Endothelial cell of hepatic sinusoid (primary cell): ENCODE results near the gene CCER1.
"Not testable (repeated sequence)": the region's sequence is repeated elsewhere in the genome, so short reads cannot be mapped to it uniquely, and the experiment has no call there.

ENCODE experiments used
- in situ Hi-C: cut with HindIII; loops from 2 replicates; pipeline ENCODE4 v1.10.0; 2017; ENCODE audit warnings: low sequenced_read_pairs

The CCER1 gene, protein sequence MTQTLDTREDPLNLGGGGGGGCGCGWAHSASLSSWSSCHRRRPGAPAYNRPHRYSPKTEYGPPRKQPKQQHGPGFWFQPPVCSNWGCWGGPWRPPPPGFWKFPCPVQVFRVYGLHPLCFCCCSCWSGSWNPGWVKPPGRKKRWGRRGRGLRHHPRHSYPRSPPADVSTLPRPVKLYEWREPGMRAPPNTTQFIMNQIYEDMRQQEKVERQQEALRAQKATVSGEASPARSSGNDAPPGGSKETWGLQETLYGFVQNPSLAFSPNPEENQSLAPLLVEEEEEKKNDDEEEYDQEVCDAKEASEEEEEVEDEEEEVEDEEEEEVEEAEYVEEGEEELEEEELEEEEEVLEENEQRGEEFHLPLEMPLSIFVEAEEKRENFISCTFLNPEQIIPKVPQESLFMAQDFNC

DNA sequence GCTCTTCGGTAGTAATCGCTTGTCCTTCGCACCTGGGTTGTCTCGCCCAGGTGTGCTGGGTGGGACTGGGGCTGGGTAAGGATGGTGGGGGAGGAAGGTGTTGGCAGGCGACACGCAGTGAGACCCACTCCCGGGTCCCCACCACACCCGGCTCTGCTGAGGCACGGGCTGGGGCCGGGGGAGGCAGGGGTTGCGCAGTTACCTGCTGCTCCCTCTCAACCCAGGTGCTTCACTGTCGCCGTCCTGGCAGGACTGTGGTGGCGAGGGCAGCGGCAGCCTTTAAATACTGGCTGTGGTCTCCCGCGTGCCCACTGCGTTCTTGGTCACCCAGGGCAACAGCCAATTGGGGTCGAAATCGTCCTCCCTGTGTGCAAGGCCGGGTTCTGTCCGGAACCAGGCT is at the start of gene CCER1:
CCER1 (minus strand) TSS at position 256 of the 400 bp plus-strand sequence. CDS start 434 bp downstream, outside the sequence.
- in situ Hi-C loops = no loop called here

DNA sequence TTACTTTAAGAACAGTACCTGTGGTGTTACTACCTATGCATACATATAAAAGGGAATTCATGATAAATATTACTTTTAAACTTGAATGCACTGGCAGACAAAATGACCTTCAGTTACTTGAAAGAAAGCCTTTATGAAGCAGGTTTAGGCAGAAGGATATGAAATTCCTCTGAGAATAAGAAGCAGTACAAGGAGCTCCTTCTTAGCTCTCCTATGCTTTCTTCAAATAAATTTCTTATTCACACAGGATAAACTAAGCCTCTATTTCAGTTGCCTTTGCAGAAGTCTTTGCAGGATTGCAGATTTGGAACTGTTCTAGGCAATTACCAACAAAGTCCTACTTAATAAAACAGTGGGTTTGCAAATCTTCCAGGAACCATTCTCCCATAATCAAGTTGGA is 48.8 kb upstream of the CCER1 start:
- in situ Hi-C loops = no loop called here

DNA sequence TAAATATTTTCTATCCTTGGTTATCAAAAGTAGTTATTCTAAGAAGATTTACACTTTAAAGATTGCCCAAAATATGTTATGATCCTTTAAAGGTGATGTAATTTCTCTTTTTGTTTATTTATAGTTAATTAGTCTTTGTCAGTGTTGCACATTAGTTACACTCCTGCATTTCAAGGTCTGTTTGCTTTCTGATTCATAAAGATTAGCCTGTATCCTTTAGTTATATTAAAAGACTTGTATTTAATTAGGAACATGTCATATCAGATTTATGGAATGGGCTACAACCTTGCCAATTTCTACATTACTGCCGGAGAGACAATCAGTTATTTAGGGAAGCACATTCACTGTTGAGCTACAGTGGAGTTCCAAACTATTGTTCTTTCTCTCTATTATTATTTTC is 46.3 kb upstream of the CCER1 start:
- in situ Hi-C loops = no loop called here

DNA sequence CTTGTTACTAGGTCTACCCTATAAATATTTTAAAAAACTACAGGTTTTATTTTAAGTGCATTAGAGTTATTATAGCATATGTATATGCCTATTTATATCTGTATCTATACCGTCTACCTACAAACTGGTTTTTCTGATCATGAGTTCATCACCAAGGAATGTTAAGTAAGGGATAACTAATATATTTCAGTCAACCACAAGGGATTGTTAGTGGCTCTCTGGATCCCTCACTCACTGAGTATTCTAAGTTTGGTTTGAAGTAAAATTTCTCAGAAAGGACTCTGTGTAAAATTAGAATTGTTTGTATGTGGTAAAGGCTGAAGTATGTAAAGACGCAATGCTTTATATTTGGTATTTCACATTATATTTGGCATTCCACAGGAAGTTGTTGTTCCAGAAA is 45.0 kb upstream of the CCER1 start:
- in situ Hi-C loops = no loop called here

DNA sequence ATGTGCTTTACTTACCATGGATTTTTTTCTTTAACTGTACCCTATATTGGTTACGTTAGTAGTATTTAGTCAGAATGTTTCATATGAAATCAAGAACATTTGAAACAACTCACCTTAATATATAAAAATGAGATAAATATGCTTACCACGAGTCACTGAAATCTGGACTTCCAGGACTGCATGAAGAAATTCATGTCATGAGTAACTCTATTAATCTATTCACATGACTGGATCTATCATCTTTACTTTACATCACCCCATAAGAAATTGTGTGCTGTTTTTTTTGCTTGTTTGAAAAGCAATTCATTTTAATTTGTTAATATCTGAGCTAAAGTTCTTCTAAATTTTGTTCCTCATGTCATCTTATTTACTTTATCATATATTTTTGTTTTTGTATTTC is 44.6 kb upstream of the CCER1 start:
- in situ Hi-C loops = no loop called here

DNA sequence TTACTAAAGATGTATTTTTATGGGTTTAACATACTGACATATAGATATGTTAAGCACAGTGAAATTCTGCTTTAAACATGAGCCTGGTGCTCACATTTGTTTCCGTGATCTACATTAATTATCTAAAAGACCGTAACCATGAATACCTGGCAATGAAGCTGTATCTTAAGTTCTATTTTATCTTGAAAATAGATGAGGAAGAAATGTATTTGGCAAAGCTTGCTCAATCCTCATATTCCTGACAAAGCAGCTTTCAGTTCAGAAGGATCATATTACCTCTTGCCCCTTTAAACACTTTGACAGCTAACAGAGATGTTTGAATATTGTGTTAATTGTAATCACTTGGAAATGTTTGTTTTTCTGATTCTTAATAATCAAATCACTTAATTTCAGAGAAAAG is 40.0 kb upstream of the CCER1 start:
- in situ Hi-C loops = no loop called here

DNA sequence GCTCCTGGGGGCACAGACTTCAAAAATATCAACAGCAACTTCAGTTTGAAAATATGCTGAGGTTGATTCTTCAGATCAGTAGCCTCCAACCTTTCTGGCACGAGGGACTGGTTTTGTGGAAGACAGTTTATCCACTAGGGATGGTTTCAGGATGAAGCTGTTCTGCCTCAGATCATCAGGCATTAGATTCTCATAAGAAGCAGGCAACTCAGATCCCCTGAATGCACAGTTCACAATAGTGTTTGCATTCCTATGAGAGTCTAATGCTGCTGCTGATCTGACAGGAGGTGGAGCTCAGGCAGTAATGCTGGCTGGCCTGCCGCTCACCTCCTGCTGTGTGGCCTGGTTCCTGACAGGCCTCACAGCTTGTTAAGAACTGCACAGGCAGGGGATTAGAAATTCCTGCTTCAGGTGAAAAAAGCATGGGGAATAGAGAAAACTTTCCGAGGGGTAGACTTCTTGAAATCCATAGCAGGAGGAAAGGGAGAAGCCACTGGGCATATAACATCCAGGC is 37.0 kb upstream of the CCER1 start:
- in situ Hi-C loops = no loop called here

DNA sequence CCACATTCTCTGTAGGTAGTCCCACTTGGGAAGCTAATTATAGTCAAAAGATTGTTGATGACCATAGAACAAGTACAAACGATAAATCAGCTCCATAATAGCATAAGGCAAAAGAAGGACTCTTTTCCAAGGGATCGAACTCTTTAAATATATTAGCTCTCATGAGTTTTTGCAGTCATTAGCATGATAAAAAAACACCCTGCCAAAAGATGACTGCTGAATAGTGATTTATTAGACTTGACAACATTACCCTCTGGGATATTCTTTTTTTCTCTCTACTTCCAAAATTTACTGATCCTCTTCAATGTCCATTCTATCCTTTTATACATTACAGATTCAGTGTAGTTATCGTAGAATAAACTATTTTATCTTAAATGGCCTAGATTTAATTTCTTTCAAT is 35.6 kb upstream of the CCER1 start:
- in situ Hi-C loops = no loop called here

DNA sequence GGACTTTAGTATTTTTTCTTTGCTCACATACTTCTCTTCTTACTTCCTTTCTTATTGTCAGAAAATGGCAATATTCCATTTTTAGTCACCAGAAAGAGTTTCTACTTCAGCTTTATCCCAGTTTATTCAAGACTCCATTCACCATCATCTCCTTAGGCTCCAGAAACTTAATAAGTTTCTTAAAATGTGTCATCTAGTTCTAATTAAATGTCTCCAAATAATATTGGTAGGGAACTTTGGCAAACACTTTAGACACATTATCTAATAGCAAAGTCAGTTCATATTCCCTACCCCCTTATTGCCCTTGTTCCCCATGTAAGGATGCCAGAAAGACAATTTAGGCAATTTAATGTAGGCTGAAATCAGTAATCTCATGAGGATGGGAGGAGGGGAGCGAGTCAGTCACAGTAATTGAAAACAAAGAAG is 34.7 kb upstream of the CCER1 start:
- in situ Hi-C loops = no loop called here

DNA sequence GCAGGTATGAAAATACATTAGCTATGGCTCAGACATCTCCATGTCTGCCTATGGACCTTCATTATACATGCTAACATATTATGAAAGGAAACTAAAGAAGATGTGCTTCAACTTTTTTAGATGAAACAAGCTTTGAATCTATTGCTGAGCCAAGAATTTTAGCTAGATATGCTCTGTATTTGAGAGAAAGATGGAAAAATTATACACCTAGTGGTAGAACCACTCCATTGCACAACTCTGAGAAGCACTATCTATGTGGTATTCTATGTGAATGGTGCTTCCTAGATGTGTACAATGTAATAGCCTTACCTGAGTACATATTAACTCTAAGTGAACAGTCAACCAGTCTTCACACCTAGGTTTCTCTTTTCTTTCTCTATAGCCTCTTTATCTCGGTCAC is 32.5 kb upstream of the CCER1 start:
- in situ Hi-C loops = no loop called here

DNA sequence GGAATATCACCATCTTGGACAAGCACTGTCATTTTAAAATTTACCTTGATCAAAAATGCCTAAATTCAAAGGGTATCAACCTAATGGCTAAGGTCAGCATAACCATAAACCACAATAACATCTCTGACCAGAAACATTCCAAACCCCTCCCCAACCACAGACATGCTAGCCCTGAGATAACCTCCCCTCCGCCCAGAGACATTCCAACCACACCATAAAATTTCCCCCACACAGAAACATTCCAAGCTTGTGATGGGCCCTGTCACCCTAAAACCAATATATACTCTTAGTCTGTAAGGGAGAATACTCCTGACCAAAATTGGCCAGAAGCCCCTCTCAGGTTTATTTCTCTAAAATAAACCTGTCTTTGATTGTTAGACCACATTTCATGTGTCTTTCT is 32.1 kb upstream of the CCER1 start:
- in situ Hi-C loops = no loop called here

DNA sequence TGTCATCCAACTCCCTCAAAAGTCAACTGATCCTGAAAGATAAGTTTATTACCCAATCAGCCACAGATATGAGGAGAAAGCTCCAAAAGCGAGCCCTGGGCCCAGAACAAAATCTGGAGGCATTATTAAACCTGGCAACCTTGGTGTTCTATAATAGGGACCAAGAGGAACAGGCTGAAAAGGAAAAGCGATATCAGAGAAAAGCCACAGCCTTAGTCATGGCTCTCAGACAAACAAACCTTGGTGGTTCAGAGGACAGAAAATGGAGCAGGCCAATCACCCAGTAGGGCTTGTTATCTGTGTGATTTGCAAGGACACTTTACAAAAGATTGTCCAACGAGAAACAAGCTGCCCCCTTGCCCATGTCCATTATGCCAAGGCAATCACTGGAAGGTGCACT is 30.4 kb upstream of the CCER1 start:
- in situ Hi-C loops = not testable (repeated sequence)

DNA sequence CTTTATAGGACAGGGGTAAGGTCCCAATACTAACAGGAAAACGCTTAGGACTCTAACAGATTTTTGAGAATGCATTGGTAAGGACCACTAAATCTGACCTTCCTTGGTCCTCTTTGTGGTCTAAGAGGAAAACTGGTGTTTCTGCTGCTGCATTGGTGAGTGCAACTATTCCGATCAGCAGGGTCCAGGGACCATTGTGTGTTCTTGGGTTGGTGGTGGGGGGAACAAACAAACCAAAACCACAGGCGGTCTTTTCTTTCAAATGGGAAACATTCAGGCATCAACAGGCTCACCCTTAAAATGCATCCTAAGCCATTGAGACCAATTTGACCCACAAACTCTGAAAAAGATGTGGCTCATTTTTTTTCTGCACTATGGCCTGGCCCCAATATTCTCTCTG is 29.1 kb upstream of the CCER1 start:
- in situ Hi-C loops = no loop called here

DNA sequence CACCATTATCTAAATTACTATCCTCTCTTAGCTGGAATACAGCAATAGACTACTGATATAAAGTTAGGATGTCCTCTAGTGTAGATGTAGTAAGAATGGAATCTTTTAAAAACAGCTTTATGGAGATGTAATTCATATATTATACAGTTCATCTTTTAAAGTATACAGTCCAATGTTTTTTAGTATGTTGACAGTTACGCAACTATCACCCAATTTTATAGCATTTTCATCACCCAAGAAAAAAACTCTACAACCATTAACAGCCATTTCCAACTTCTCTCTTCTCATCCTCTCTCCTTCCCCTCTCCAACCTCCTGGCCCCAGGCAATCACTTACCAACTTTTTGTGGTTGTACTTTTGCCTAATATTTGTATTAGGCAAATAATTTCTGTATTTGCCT is 27.2 kb upstream of the CCER1 start:
- in situ Hi-C loops = no loop called here

DNA sequence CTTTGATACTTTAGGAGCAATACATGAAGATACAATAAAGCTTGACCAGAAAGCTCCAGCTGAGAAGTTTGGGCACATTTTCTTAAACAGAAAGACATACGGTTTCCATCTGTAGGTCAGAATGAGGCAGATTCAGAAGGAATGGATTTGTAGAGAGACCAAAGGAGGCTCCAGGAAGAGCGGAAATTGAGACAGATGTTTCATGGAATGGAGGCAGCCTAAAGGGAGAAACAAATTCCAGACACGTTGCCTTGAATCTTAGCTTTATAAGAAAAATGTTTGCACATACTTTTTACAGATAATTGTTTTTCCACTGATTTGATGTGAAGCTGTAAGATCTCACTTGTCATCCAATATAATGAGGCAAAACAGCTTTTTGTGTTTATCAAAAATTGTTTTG is 25.0 kb upstream of the CCER1 start:
- in situ Hi-C loops = loop anchor here (10.0 kb wide), 1 partner anchor 355 kb away; no protein-coding TSS in a partner anchor

DNA sequence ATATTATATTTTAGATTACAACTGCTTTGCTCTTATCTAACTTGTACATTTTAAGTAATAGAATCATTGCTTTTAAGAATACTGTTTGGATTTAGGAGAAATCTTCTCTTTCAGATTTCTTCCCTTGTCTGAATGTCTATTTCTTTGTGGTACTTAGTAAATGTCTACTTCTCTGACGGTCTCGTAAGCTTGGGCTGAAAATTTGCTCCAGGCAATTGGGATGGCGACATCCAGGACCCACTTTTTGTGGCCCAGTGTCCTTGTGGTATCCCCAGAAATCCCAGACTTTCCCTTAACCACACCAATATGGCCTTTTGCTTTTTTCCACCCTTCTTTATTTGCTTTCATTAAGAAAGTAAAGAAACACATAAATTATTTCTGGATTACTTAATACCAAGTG is 24.0 kb upstream of the CCER1 start:
- in situ Hi-C loops = loop anchor here (10.0 kb wide), 1 partner anchor 356 kb away; no protein-coding TSS in a partner anchor

DNA sequence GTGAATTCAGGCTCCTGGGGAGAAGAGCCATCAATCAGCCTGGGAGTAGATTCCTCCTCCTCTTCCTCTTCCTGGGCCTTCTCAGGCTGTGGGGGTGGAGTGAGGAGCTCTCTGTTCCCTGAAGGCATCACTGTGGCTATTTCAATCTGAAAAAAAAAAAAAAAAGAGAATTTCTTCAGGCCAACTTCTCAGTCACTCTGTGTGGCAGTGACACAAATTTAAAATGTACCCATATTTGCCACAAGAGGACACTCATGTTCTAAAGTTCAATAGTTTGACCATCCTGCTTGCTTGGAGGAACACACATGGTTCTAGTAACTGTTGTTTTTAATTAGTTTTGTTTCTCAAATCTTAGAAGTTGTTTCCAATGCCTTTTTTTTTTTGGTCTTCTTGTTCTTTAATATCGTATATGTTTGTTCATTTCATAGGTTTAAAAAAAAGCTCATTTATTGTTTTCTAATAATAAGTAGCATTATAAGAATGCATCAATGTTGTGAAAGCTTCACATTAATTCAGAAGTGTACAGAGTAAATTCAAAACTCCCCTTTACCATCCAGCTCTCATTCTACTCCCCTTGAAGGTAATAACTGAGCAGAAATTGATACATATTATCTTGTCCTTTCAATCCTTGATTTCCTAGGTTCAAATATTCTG is 23.3 kb upstream of the CCER1 start:
- in situ Hi-C loops = loop anchor here (10.0 kb wide), 1 partner anchor 357 kb away; no protein-coding TSS in a partner anchor

DNA sequence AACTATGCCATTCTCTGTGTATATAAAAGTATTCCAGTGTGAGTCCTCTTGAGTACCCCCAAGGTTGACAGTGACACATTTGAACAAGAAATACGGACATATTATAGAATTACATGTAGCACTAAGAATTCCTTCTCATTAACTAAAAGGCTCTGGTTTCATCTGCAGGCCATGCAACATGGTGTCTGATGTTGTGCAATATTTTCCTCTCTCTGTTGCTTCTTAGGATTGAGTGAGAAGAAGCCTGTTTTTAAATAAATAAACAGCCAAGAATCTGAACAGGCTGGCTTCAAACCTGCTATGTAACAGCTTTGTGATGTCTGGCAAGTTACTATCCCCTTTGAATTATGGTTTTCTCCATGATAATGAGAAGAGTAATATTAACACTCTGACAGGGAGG is 22.2 kb upstream of the CCER1 start:
- in situ Hi-C loops = loop anchor here (10.0 kb wide), 1 partner anchor 358 kb away; no protein-coding TSS in a partner anchor

DNA sequence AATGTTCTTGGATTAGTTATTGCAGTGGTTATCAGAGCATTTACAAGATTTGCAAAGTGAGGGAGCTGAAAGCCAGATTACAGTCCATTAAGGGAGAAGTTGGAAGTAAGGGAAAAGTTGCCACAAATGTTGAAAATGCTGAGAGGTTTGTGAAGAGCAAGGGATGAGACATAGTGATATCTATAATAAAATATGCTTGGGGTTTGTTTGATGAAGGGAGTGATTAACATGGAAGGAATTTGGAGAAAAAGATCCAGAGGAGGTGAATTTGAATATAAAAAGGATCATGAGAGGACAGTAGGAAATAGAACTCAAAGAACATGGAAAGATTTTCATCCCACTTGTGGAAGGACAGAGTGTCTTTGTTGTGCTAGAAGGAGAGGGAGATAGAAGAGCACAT is 19.3 kb upstream of the CCER1 start:
- in situ Hi-C loops = loop anchor here (10.0 kb wide), 1 partner anchor 361 kb away; no protein-coding TSS in a partner anchor

DNA sequence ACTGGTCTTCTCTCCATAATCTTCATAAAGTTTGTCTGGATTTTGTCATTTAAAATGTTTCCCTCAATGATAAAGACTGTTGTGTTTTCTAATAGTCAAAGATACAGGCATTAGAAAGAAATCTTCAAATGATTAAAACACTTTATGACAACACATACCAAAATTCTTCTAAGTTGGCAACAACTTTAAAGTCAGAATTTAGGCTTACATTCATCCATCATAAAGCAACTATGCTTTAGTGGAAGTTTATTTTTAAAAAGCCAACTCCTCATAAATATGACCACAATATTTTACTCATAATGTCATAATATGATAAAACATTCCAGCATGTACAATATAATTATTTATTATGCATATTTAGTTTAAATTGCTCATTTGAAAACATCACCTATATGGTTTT is 17.2 kb upstream of the CCER1 start:
- in situ Hi-C loops = loop anchor here (10.0 kb wide), 1 partner anchor 363 kb away; no protein-coding TSS in a partner anchor

DNA sequence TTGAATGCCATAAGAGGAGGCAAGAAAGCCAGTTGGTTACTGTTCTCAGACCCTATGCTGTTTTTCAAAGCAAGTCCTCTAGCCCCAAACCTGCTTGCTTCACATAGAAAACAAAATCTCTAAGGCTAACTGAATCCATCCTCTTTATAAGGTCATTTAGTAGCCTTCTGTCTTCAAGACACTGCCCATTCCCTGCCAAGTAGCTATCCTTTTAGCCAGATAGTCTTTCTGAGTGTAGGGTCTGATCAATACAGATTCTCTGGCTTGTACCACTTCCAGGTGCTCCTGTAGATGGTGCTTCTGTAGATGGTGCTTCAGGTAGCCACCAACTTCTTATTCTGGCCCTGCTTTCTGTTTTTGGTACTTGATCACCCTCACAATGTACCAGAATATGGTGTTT is 15.9 kb upstream of the CCER1 start:
- in situ Hi-C loops = loop anchor here (10.0 kb wide), 1 partner anchor 364 kb away; no protein-coding TSS in a partner anchor

DNA sequence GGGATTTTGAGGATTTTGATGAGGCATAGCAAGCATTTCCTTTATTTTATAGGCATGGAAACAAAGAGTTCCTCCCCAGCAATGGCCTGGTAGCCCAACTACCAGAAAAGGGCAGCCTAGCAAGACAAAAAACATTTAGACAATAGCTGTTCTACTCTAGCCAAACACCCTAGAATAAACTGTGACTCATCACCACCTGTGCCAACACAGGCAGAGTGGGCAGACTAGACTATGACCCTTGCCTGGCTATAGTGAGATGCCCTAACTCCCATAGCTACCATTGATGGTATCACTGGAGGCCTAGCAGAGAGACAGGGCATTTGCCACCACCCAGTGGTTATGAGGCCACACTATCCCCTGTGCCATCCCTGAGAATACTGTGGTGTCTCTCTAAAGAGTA is 15.5 kb upstream of the CCER1 start:
- in situ Hi-C loops = loop anchor here (10.0 kb wide), 1 partner anchor 364 kb away; no protein-coding TSS in a partner anchor
